DOHH2 (cell line): Measurements from ENCODE around the gene DGKD.

Source experiments
- CTCF ChIP-seq: fragments of 200-600 bp; sonication (generic); IDR thresholded peaks from one replicate; pipeline ENCODE4 v1.5.1; 2014; ENCODE audit warnings: antibody characterized with exemption, mild to moderate bottlenecking, low read depth, low read length; ENCODE audit not compliant: poor library complexity, severe bottlenecking
- EZH2phosphoT487 ChIP-seq: fragments of 200-600 bp; sonication (generic); IDR thresholded peaks from 2 replicates; pipeline ENCODE4 v1.6.1; 2017; ENCODE audit warnings: borderline replicate concordance, mild to moderate bottlenecking, antibody characterized with exemption, low read length, moderate library complexity, mixed read lengths

- no peak for TF ChIP-seq CTCF
- TF ChIP-seq EZH2phosphoT487: no peak
Measured at GRCh38 chr2:233359823-233360222, 5.5 kb downstream of the DGKD start.
